ACHN (cell line): ENCODE results near the gene SUPT20H.

Experiments
- DNase-seq: peaks from one replicate; pipeline ENCODE4 v3.0.0-alpha.2; 2015
- in situ Hi-C: cut with HindIII; loops from 2 replicates; pipeline ENCODE4 v1.10.0; 2017; ENCODE audit warnings: low sequenced_read_pairs, low pct_ligation_motif_present, low pct_unique_long_range_greater_than_20kb

Gene SUPT20H

GRCh38 chr13:36959456-36960116 lies 99.9 kb downstream of the SUPT20H start:
- in situ Hi-C loops, result no loop called here
- no peak for DNase-seq
